Measurements from ENCODE around the gene CCP110. TPM values are rescaled to one million over a fixed set of nuclear protein-coding genes. Genes with fewer than 3 reads are reported as not detected.

The CCP110 gene
- total and polyA plus RNA-seq, 8 donors: 22.3 to 60.7 (median 49.6) TPM

- Histone ChIP-seq H3K27ac (no peak overlapping the region), H3K27me3 (no peaks in the 10 kb centered on the region), H3K9me3 (no peaks in the 10 kb centered on the region), H3K36me3 (peaks cover 0 to 36% of the 10 kb centered on the region in 2 donors), H3K4me1 (no peaks in the 10 kb centered on the region), H3K4me3 (no peak overlapping the region)
- DNase-seq (no peak), ATAC-seq (no peak)
- intact Hi-C loops (cut with DNase I): no loop called here
- TF ChIP-seq CTCF (IDR thresholded peaks at IDR 0.05): no peak
Measured at GRCh38 chr16:19481296-19481695, 42.4 kb upstream of the CCP110 start.

GRCh38 chr16:19481769-19482168 lies 42.0 kb upstream of the CCP110 start:
- intact Hi-C loops (cut with DNase I): no loop called here
- Histone ChIP-seq H3K4me3 (no peak overlapping the region), H3K36me3 (peaks cover 0 to 34% of the 10 kb centered on the region in 2 donors), H3K27ac (no peak overlapping the region), H3K4me1 (no peaks in the 10 kb centered on the region), H3K9me3 (no peaks in the 10 kb centered on the region), H3K27me3 (no peaks in the 10 kb centered on the region)
- DNase-seq (no peak), ATAC-seq (no peak)
- no peak for TF ChIP-seq CTCF (IDR thresholded peaks at IDR 0.05)

DNA sequence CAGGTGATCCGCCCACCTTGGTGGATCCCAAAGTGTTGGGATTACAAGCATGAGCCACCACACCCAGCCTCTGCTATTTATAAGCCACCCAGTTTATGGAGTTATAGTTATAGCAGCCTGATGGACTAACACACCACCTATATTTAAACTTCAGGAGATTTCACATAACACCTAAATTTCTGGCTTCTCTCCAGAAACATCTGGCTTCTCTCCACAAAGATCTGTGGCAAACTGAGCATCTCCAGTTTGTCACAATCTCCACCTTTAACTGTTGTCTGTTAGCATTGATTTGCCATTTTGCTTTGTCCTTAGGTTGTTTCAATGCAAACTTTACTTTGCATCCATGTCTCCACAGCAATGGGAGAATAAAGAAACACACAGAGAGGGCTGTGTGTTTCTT lies 41.5 kb upstream of the CCP110 start:
- ATAC-seq: no peak
- DNase-seq: no peak
- Histone ChIP-seq H3K27ac (no peak overlapping the region), H3K27me3 (no peaks in the 10 kb centered on the region), H3K9me3 (no peaks in the 10 kb centered on the region), H3K36me3 (peaks cover 0 to 29% of the 10 kb centered on the region in 2 donors), H3K4me1 (no peaks in the 10 kb centered on the region), H3K4me3 (no peak overlapping the region)
- intact Hi-C loops (cut with DNase I): no loop called here
- TF ChIP-seq CTCF (IDR thresholded peaks at IDR 0.05): no peak

DNA sequence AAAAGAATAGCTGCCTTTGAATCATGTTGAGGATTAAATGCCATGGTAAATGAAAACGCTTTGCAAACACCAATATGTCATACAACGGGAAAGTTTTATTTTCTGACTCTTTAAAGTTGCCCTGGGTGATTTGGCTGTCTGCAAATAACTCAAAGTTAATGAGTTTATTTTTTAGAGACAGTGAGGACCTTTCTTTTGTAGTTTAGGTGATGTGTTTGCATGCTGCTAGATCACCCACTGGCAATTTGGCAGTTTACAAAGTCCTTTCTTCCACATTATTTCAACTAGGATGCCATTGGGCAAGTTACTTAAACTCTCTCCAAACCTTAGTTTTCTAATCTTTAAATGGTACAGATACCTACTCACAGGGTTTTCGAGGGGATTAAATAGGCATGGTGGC lies 39.6 kb upstream of the CCP110 start:
- intact Hi-C loops (cut with DNase I): no loop called here
- DNase-seq (no peak), ATAC-seq (no peak)
- H3K4me3 ChIP-seq: no peak overlapping the region
- H3K27me3 ChIP-seq: no peaks in the 10 kb centered on the region
- TF ChIP-seq CTCF (IDR thresholded peaks at IDR 0.05): no peak
- H3K36me3 ChIP-seq: peaks cover 0 to 17% of the 10 kb centered on the region in 2 donors
- no peaks in the 10 kb centered on the region for H3K9me3 ChIP-seq
- H3K27ac ChIP-seq: no peak overlapping the region
- no peaks in the 10 kb centered on the region for H3K4me1 ChIP-seq

DNA sequence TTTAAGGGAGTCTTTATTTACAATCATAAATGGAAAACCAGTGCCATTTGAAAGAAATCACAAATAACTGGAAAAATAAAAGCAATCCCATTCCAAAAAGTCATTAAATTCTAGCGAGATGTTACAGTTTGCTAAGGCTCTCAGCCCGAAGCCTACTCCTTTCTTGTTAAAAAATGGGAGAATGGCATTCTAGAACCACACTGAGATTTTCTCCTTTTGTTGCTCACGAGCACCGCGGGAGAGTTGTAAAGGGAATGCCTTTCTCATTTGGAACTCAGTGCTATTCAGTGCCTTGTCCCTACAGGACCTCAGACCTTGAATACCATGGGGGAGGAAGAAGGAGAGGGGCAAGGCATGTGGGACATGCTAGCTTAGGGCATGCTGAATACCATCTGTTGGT lies 38.1 kb upstream of the CCP110 start:
- no peak overlapping the region for H3K4me3 ChIP-seq
- no peaks in the 10 kb centered on the region for H3K4me1 ChIP-seq
- no peaks in the 10 kb centered on the region for H3K9me3 ChIP-seq
- intact Hi-C loops (cut with DNase I): no loop called here
- no peaks in the 10 kb centered on the region for H3K27me3 ChIP-seq
- H3K27ac ChIP-seq: no peak overlapping the region
- TF ChIP-seq CTCF (IDR thresholded peaks at IDR 0.05): no peak
- ATAC-seq: no peak
- peaks cover 0 to 23% of the 10 kb centered on the region in 2 donors for H3K36me3 ChIP-seq
- no peak for DNase-seq
